Endothelial cell of umbilical vein (primary cell): ENCODE results near the gene MUTYH. TPM values are rescaled to one million over a fixed set of nuclear protein-coding genes. Genes with fewer than 3 reads are reported as not detected.

Experiments
- BruUV-seq: library from RNA; stranded (reverse); fragments of 400-500 nt; replicated peaks from 2 replicates; lab custom pipeline; 2021; lab: Mats Ljungman, UMichigan
- CTCF ChIA-PET: fragments of 300-600, 350-600 bp; sonication (Branson Sonifier 250); formaldehyde crosslinking; loops from one replicate; lab custom pipeline; 2021; ENCODE audit warnings: antibody characterized with exemption, inconsistent platforms; lab: Charles Lee
- POLR2A ChIA-PET: fragments of 300-600, 350-600 bp; sonication (Branson Sonifier 250); formaldehyde crosslinking; loops from one replicate; lab custom pipeline; 2021; ENCODE audit warnings: antibody characterized with exemption, inconsistent platforms; lab: Charles Lee
- DNase-seq: peaks from one replicate; pipeline ENCODE4 v3.0.0-alpha.2; 2011; ENCODE audit warnings: low read depth, low spot score
- FAIRE-seq: peaks from 2 replicates; lab custom pipeline; 2011; peaks lifted over from hg19 to GRCh38; lab: Jason Lieb, UNC
- H2AFZ ChIP-seq: 2 replicates; pipeline ENCODE4 v1.6.0; 2012; ENCODE audit warnings: low read depth, low read length, control low read depth, inconsistent platforms
- H3K27ac ChIP-seq: 2 replicates; pipeline ENCODE4 v1.5.1; 2011; ENCODE audit warnings: low read depth, mild to moderate bottlenecking, control low read depth, low read length, moderate library complexity; ENCODE audit not compliant: insufficient read depth
- H3K27me3 ChIP-seq, 2 experiments: 2 replicates each; pipeline versions ENCODE4 v1.6.0 to v1.6.1; 2011; ENCODE audit warnings: low read length in 2 of 2, mixed read lengths in 1 of 2; ENCODE audit not compliant: control insufficient read depth in 2 of 2, insufficient read depth in 2 of 2
- H3K36me3 ChIP-seq, 2 experiments: 2 replicates in 1 of 2; 3 replicates in 1 of 2; pipeline ENCODE4 v1.5.1; 2011; ENCODE audit warnings: low read length in 2 of 2, mild to moderate bottlenecking in 1 of 2, moderate library complexity in 1 of 2; ENCODE audit not compliant: control insufficient read depth in 2 of 2, insufficient read depth in 2 of 2; ENCODE audit errors: extremely low read depth in 1 of 2
- H3K4me1 ChIP-seq: 3 replicates; pipeline ENCODE4 v1.5.1; 2011; ENCODE audit warnings: mild to moderate bottlenecking, low read length; ENCODE audit not compliant: control insufficient read depth, insufficient read depth; ENCODE audit errors: extremely low read depth
- H3K4me2 ChIP-seq: 2 replicates; pipeline ENCODE4 v1.6.1; 2011; ENCODE audit warnings: low read length, control low read depth, mixed read lengths; ENCODE audit not compliant: insufficient read depth
- H3K4me3 ChIP-seq, 3 experiments: fragments of 200-600 bp in 1 of 3; sonication (generic), shearing (Covaris generic) in 1 of 3; replicated peaks in 1 of 3; 2 replicates each; pipeline ENCODE4 v1.5.1; 2011 to 2016; ENCODE audit warnings: control low read depth in 3 of 3, low read length in 3 of 3, mild to moderate bottlenecking in 2 of 3, inconsistent platforms in 1 of 3, low read depth in 1 of 3, moderate library complexity in 1 of 3; ENCODE audit not compliant: insufficient read depth in 1 of 3
- H3K79me2 ChIP-seq: 2 replicates; pipeline ENCODE4 v1.6.0; 2012; ENCODE audit warnings: low read length, inconsistent platforms; ENCODE audit not compliant: control insufficient read depth, insufficient read depth
- H3K9ac ChIP-seq: replicated peaks from 2 replicates; pipeline ENCODE3; 2011; ENCODE audit warnings: low read length, control low read depth; ENCODE audit not compliant: insufficient read depth; ENCODE audit errors: extremely low read depth
- H3K9me1 ChIP-seq: replicated peaks from 3 replicates; pipeline ENCODE4 v1.6.0; 2011; ENCODE audit warnings: mild to moderate bottlenecking, low read length; ENCODE audit not compliant: control insufficient read depth, insufficient read depth; ENCODE audit errors: extremely low read depth
- H3K9me3 ChIP-seq: replicated peaks from 2 replicates; pipeline ENCODE4 v1.5.1; 2012; ENCODE audit warnings: low read length, inconsistent platforms; ENCODE audit not compliant: control insufficient read depth, insufficient read depth
- H4K20me1 ChIP-seq: replicated peaks from 2 replicates; pipeline ENCODE3; 2011; ENCODE audit warnings: mild to moderate bottlenecking, low read length; ENCODE audit not compliant: control insufficient read depth, insufficient read depth; ENCODE audit errors: extremely low read depth
- CTCF ChIP-seq, 2 donors: IDR thresholded peaks; 1 replicate in 1 of 2; 2 replicates in 1 of 2; pipeline ENCODE4 v1.5.1; 2011; ENCODE audit warnings: low read length in 2 of 2, mild to moderate bottlenecking in 2 of 2, moderate library complexity in 2 of 2, control low read depth in 1 of 2, inconsistent platforms in 1 of 2, low read depth in 1 of 2; ENCODE audit not compliant: insufficient read depth in 1 of 2; ENCODE audit errors: extremely low read depth in 1 of 2
- EZH2 ChIP-seq: IDR thresholded peaks from 2 replicates; pipeline ENCODE4 v1.6.1; 2012; ENCODE audit warnings: borderline replicate concordance, low read depth, mild to moderate bottlenecking, moderate library complexity, low read length, inconsistent platforms; ENCODE audit not compliant: severe bottlenecking
- FOS ChIP-seq: IDR thresholded peaks from 2 replicates; pipeline ENCODE4 v1.6.1; 2011; ENCODE audit warnings: mild to moderate bottlenecking, low read length, moderate library complexity, borderline replicate concordance; ENCODE audit not compliant: insufficient read depth
- GATA2 ChIP-seq: IDR thresholded peaks from 2 replicates; pipeline ENCODE4 v1.7.0; 2011; ENCODE audit warnings: low read depth, mild to moderate bottlenecking, moderate library complexity, mixed read lengths, low read length; ENCODE audit not compliant: insufficient read length, insufficient read depth
- JUN ChIP-seq: IDR thresholded peaks from 2 replicates; pipeline ENCODE4 v1.6.1; 2011; ENCODE audit warnings: borderline replicate concordance, low read depth; ENCODE audit not compliant: insufficient read length, insufficient read depth
- MAX ChIP-seq: IDR thresholded peaks from 2 replicates; pipeline ENCODE4 v1.6.1; 2011; ENCODE audit not compliant: insufficient read depth, insufficient read length
- MYC ChIP-seq: IDR thresholded peaks from one replicate; pipeline ENCODE4 v1.6.1; 2011; ENCODE audit warnings: mild to moderate bottlenecking, low read depth, low read length
- POLR2A ChIP-seq: IDR thresholded peaks from 2 replicates; pipeline ENCODE4 v1.6.1; 2012; ENCODE audit warnings: low read depth, mild to moderate bottlenecking, control low read depth, low read length
- POLR2AphosphoS5 ChIP-seq: IDR thresholded peaks from 2 replicates; pipeline ENCODE4 v1.6.1; 2012; ENCODE audit warnings: low read depth, mild to moderate bottlenecking, control low read depth, low read length, moderate library complexity; ENCODE audit not compliant: insufficient read depth
- dilution Hi-C: fragments of 300-500 bp; cut with MboI; formaldehyde crosslinking; loops from one replicate; pipeline ENCODE4 v1.15.0; 2019; ENCODE audit warnings: low sequenced_read_pairs; ENCODE audit not compliant: extremely low pct_ligation_motif_present
- intact Hi-C: fragments of 100-400 bp; cut with micrococcal nuclease; formaldehyde crosslinking; loops from one replicate; pipeline ENCODE4 v1.10.0; 2022
- polyA plus RNA-seq, 4 experiments: library from polyadenylated mRNA; depleted of rRNA in 3 of 4; stranded (reverse) in 3 of 4; unstranded in 1 of 4; fragments of >200 nt; gene quantifications; 2 replicates each; pipeline versions ENCODE4 v1.2.1 to v1.2.3, GENCODE V29; 2011 to 2012; ENCODE audit warnings: missing spikeins in 1 of 4
- total RNA-seq: library from RNA; stranded (reverse); gene quantifications from 2 replicates; pipeline ENCODE4 v1.2.3, GENCODE V29; 2021

Gene MUTYH
- total and polyA plus RNA-seq, 2 donors (not counting 3 experiments of a cell fraction or from before 2014, with no cell fraction given): 12.3 to 16.6 TPM

GRCh38 chr1:45348609-45348965, 8.3 kb upstream of the MUTYH start:
- peaks cover under 1 to 2% of the 10 kb centered on the region in 2 experiments for H3K36me3 ChIP-seq
- DNase-seq: no peak
- dilution Hi-C loops: no loop called here
- H3K9ac ChIP-seq: no peak overlapping the region
- no peak overlapping the region for H3K4me2 ChIP-seq
- H3K27ac ChIP-seq: no peak overlapping the region
- POLR2A ChIA-PET: interaction anchor here (1.2 kb wide), 1 partner anchor 9 kb away, joined by 5 read pairs; the partner anchor contains the start of genes MUTYH and TOE1
- intact Hi-C loops: no loop called here
- H2AFZ ChIP-seq: no peak overlapping the region
- no peaks in the 10 kb centered on the region for H3K27me3 ChIP-seq
- CTCF ChIA-PET: interaction anchor here (0.6 to 2.7 kb wide), 8 partner anchors 8 to 144 kb away, joined by 3 to 10 read pairs (median 4); partner anchors contain the start of genes HPDL, MUTYH, TESK2 and TOE1
- TF ChIP-seq JUN (no peak), EZH2 (no peak), POLR2AphosphoS5 (no peak), MAX (no peak), GATA2 (no peak), FOS (no peak), CTCF (IDR thresholded peaks at IDR 0.05; ENCODE audit: extremely low read depth in 1 of 2, insufficient read depth in 1 of 2, low read depth in 1 of 2, low read length in 2 of 2) (no peak), MYC (no peak), POLR2A (no peak)
- H3K9me1 ChIP-seq: no peaks in the 10 kb centered on the region
- FAIRE-seq: no peak
- H3K9me3 ChIP-seq: no peaks in the 10 kb centered on the region
- BruUV-seq: no TSS peak
- H3K79me2 ChIP-seq: no peaks in the 10 kb centered on the region
- no peaks in the 10 kb centered on the region for H3K4me1 ChIP-seq
- no peaks in the 10 kb centered on the region for H4K20me1 ChIP-seq
- no peak overlapping the region for H3K4me3 ChIP-seq
